ENCODE results near the gene SCGN.

GRCh38 chr6:25715794-25716193 lies 63.8 kb downstream of the SCGN start:
- TF ChIP-seq OSR1 (CRISPR knock-in tag; IDR thresholded peaks at IDR 0.05), result no peak
- TF ChIP-seq ZFP30 (CRISPR knock-in tag; IDR thresholded peaks at IDR 0.05), result no peak
- no peak for TF ChIP-seq PPARA (CRISPR knock-in tag; IDR thresholded peaks at IDR 0.05; ENCODE audit: borderline replicate concordance)
- TF ChIP-seq CREB5 (CRISPR knock-in tag; IDR thresholded peaks at IDR 0.05; ENCODE audit: low read depth), result no peak
- no peak for TF ChIP-seq ZFP3 (CRISPR knock-in tag; IDR thresholded peaks at IDR 0.05)
- no peak for TF ChIP-seq ZNF565 (CRISPR knock-in tag; conservative IDR thresholded peaks at IDR 0.05; ENCODE audit: low read depth)
- no peak for TF ChIP-seq TOX (CRISPR knock-in tag; IDR thresholded peaks at IDR 0.05; ENCODE audit: borderline replicate concordance)
- TF ChIP-seq RARB (CRISPR knock-in tag; IDR thresholded peaks at IDR 0.05), result no peak
- TF ChIP-seq BACH2 (CRISPR knock-in tag; IDR thresholded peaks at IDR 0.05; ENCODE audit: borderline replicate concordance), result no peak
- no peak for TF ChIP-seq SNAI2 (CRISPR knock-in tag; IDR thresholded peaks at IDR 0.05)
- TF ChIP-seq GLIS3 (CRISPR knock-in tag; IDR thresholded peaks at IDR 0.05), result no peak

Measured in SK-N-SH treated with all-trans-retinoic acid at 6 μM for 48 hours (cell line).